Neuronal stem cell (in vitro differentiated cells): ENCODE measurements around the gene OTULIN.

Experiments used
- DNase-seq: peaks from one replicate; pipeline ENCODE4 v3.0.0-alpha.2; 2013; ENCODE audit warnings: low spot score
- H2AFZ ChIP-seq: one replicate; pipeline ENCODE4 v1.6.1; 2013; ENCODE audit warnings: mild to moderate bottlenecking, low read length, inconsistent platforms
- H2AK5ac ChIP-seq: 2 replicates; pipeline ENCODE4 v1.6.1; 2013; ENCODE audit warnings: low read depth, mild to moderate bottlenecking, inconsistent platforms, low read length, moderate library complexity, mixed read lengths
- H2BK120ac ChIP-seq: 2 replicates; pipeline ENCODE4 v1.6.1; 2013; ENCODE audit warnings: low read depth, mild to moderate bottlenecking, inconsistent platforms, low read length, moderate library complexity, mixed read lengths
- H2BK12ac ChIP-seq: one replicate; pipeline ENCODE4 v1.6.1; 2013; ENCODE audit warnings: low read length, inconsistent platforms
- H2BK15ac ChIP-seq: 2 replicates; pipeline ENCODE4 v1.6.1; 2013; ENCODE audit warnings: mild to moderate bottlenecking, low read length, inconsistent platforms, mixed read lengths
- H2BK5ac ChIP-seq: one replicate; pipeline ENCODE4 v1.6.1; 2013; ENCODE audit warnings: inconsistent platforms, mild to moderate bottlenecking, low read length, moderate library complexity
- H3K14ac ChIP-seq: one replicate; pipeline ENCODE4 v1.6.1; 2013; ENCODE audit warnings: low read length, inconsistent platforms
- H3K18ac ChIP-seq: 2 replicates; pipeline ENCODE4 v1.6.1; 2013; ENCODE audit warnings: low read length, inconsistent platforms
- H3K23ac ChIP-seq: 2 replicates; pipeline ENCODE4 v1.6.1; 2013; ENCODE audit warnings: low read depth, mild to moderate bottlenecking, mixed read lengths, low read length, inconsistent platforms; ENCODE audit not compliant: poor library complexity
- H3K27ac ChIP-seq: replicated peaks from 3 replicates; pipeline ENCODE4 v1.5.1; 2013; ENCODE audit warnings: low read length, inconsistent platforms
- H3K27me3 ChIP-seq, 3 experiments: 2 replicates each; pipeline ENCODE4 v1.6.1; 2013; ENCODE audit warnings: low read length in 3 of 3, mild to moderate bottlenecking in 2 of 3, inconsistent platforms in 1 of 3, low read depth in 1 of 3, mixed read lengths in 1 of 3, moderate library complexity in 1 of 3; ENCODE audit not compliant: control insufficient read depth in 3 of 3, insufficient read depth in 3 of 3
- H3K36me3 ChIP-seq, 2 donors: replicated peaks in 1 of 2; 2 replicates each; pipeline ENCODE4 v1.6.1; 2013; ENCODE audit warnings: low read length in 2 of 2; ENCODE audit not compliant: control insufficient read depth in 2 of 2, insufficient read depth in 2 of 2
- H3K4ac ChIP-seq: 2 replicates; pipeline ENCODE4 v1.6.1; 2013; ENCODE audit warnings: inconsistent platforms, mild to moderate bottlenecking, low read length, moderate library complexity
- H3K4me1 ChIP-seq, 2 donors: 1 replicate in 1 of 2; 2 replicates in 1 of 2; pipeline ENCODE4 v1.6.1; 2013; ENCODE audit warnings: low read length in 2 of 2, low read depth in 1 of 2; ENCODE audit not compliant: control insufficient read depth in 2 of 2, insufficient read depth in 1 of 2
- H3K4me2 ChIP-seq: one replicate; pipeline ENCODE4 v1.6.1; 2013; ENCODE audit warnings: mild to moderate bottlenecking, low read length, inconsistent platforms; ENCODE audit not compliant: insufficient read depth, poor library complexity, severe bottlenecking
- H3K4me3 ChIP-seq, 2 donors: 2 replicates each; pipeline ENCODE4 v1.5.1; 2013; ENCODE audit warnings: low read length in 2 of 2, mild to moderate bottlenecking in 2 of 2, inconsistent platforms in 1 of 2, moderate library complexity in 1 of 2
- H3K79me1 ChIP-seq: one replicate; pipeline ENCODE4 v1.6.1; 2013; ENCODE audit warnings: low read depth, mild to moderate bottlenecking, inconsistent platforms, low read length, moderate library complexity
- H3K9ac ChIP-seq: one replicate; pipeline ENCODE4 v1.6.1; 2013; ENCODE audit warnings: mild to moderate bottlenecking, low read depth, low read length, inconsistent platforms; ENCODE audit not compliant: poor library complexity
- H3K9me3 ChIP-seq, 2 donors: replicated peaks in 1 of 2; 2 replicates each; pipeline versions ENCODE3 to v1.6.1; 2013; ENCODE audit warnings: low read length in 2 of 2, mild to moderate bottlenecking in 2 of 2, inconsistent platforms in 1 of 2, low read depth in 1 of 2, mixed read lengths in 1 of 2, moderate library complexity in 1 of 2; ENCODE audit not compliant: control insufficient read depth in 2 of 2, insufficient read depth in 1 of 2
- H4K8ac ChIP-seq: one replicate; pipeline ENCODE4 v1.6.1; 2013; ENCODE audit warnings: low read depth, mild to moderate bottlenecking, inconsistent platforms, low read length, moderate library complexity
- H4K91ac ChIP-seq: one replicate; pipeline ENCODE4 v1.6.1; 2013; ENCODE audit warnings: low read length, low read depth, mild to moderate bottlenecking, inconsistent platforms; ENCODE audit not compliant: poor library complexity
- WGBS, 2 donors: extraction: QIAGEN DNeasy Blood & Tissue Kit; methylation state at CpG; one replicate each; pipeline ENCODE4 v1.1.7; 2013; ENCODE audit warnings: missing lambda C conversion rate in 2 of 2, mixed read lengths in 1 of 2; ENCODE audit not compliant: insufficient read length in 2 of 2, insufficient replicate concordance in 1 of 2; ENCODE audit errors: extremely low coverage in 2 of 2; 5-methylcytosine and 5-hydroxymethylcytosine counted together

OTULIN gene

DNA sequence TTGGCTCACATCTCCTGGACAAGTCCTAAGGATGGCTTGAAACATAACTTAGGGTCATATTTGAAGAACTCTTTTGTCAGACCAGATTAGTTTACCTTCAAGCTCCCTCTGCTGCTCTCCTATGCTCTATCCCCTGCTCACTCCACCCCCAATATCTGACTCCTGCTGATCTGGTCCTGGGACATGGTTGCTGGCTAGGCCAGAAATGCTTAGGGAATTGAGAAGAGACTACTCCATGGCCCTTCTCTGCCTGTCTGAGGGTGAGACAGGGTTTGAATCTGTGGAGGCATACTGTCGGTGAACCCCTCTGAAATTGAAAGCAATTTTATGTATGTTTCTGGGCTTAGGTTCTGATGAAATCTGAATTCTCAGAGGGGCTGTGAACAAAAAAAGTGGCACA is 3.3 kb downstream of the OTULIN start:
- no peak overlapping the region for H3K4me3 ChIP-seq
- no peak overlapping the region for H2BK15ac ChIP-seq
- no peak overlapping the region for H2AFZ ChIP-seq
- H4K91ac ChIP-seq: no peak overlapping the region
- no peak overlapping the region for H3K4ac ChIP-seq
- no peak overlapping the region for H2BK12ac ChIP-seq
- no peaks in the 10 kb centered on the region for H3K9me3 ChIP-seq
- H2BK120ac ChIP-seq: no peak overlapping the region
- H3K27me3 ChIP-seq: no peaks in the 10 kb centered on the region
- H2AK5ac ChIP-seq: no peak overlapping the region
- H3K36me3 ChIP-seq: peaks cover 0 to 19% of the 10 kb centered on the region in 2 donors
- no peak overlapping the region for H3K9ac ChIP-seq
- no peak overlapping the region for H2BK5ac ChIP-seq
- H3K23ac ChIP-seq: no peak overlapping the region
- H3K4me1 ChIP-seq: peaks cover 3% of the 10 kb centered on the region in 2 donors
- H3K79me1 ChIP-seq: peaks cover 2% of the 10 kb centered on the region
- no peak overlapping the region for H3K18ac ChIP-seq
- WGBS, 2 donors: no CpG with 5 or more reads among the region's 1 CpG
- no peak overlapping the region for H3K14ac ChIP-seq
- no peak overlapping the region for H3K27ac ChIP-seq
- DNase-seq: no peak
- H4K8ac ChIP-seq: no peak overlapping the region
- H3K4me2 ChIP-seq: no peak overlapping the region

DNA sequence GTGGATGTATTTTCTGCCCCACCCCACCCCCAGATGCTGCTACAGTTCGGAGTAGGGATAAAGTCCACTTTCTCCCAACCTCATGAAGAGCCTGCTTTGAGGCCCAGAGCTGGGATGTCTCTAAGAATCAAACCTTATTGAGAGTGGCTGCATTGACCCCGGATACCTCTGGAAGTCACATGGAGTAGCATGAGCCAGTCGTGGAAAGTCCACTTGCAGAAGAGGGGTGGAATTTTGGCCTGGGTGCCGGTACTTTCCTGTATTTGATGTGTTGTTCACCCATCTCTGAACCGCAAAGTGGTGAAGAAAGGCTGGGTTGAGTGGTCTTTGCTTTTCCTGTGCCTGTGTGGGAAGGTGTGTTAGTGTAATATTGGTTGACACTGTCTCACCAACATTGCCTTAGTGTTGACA is 3.7 kb downstream of the OTULIN start:
- no peak overlapping the region for H3K4ac ChIP-seq
- peaks cover 0 to 16% of the 10 kb centered on the region in 2 donors for H3K36me3 ChIP-seq
- H2AK5ac ChIP-seq: no peak overlapping the region
- DNase-seq: no peak
- WGBS, 2 donors: no CpG with 5 or more reads among the region's 5 CpGs
- H2AFZ ChIP-seq: no peak overlapping the region
- no peak overlapping the region for H2BK120ac ChIP-seq
- H4K91ac ChIP-seq: no peak overlapping the region
- H3K27me3 ChIP-seq: no peaks in the 10 kb centered on the region
- no peak overlapping the region for H2BK15ac ChIP-seq
- no peak overlapping the region for H3K27ac ChIP-seq
- no peak overlapping the region for H3K4me3 ChIP-seq
- peaks cover under 1 to 3% of the 10 kb centered on the region in 2 donors for H3K4me1 ChIP-seq
- no peak overlapping the region for H3K4me2 ChIP-seq
- H3K18ac ChIP-seq: no peak overlapping the region
- peaks cover 2% of the 10 kb centered on the region for H3K79me1 ChIP-seq
- no peak overlapping the region for H3K14ac ChIP-seq
- H3K9ac ChIP-seq: no peak overlapping the region
- H2BK5ac ChIP-seq: no peak overlapping the region
- H4K8ac ChIP-seq: no peak overlapping the region
- H3K9me3 ChIP-seq: no peaks in the 10 kb centered on the region
- no peak overlapping the region for H3K23ac ChIP-seq
- H2BK12ac ChIP-seq: no peak overlapping the region

DNA sequence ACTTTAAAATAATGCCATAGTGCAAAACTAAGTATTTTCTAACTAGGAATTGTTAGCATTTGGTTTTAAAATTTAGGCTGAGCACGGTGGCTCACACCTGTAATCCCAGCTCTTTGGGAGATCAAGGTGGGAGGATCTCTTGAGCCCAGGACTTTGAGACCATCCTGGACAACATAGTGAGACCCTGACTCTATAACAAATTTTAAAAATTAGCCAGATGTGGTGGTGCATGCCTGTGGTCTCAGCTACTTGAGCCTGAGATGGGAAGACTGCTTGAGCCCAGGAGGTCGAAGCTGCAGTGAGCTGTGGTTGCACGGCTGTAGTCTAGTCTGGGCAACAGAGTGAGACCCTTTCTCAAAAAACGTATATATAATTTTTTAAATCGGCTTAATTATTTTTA is 4.9 kb downstream of the OTULIN start:
- H3K27ac ChIP-seq: no peak overlapping the region
- H3K4me2 ChIP-seq: no peak overlapping the region
- H2AK5ac ChIP-seq: no peak overlapping the region
- no peak overlapping the region for H4K91ac ChIP-seq
- WGBS, 2 donors: no CpG with 5 or more reads among the region's 5 CpGs
- H2BK12ac ChIP-seq: no peak overlapping the region
- H4K8ac ChIP-seq: no peak overlapping the region
- peaks cover 0 to 23% of the 10 kb centered on the region in 2 donors for H3K36me3 ChIP-seq
- H2BK15ac ChIP-seq: no peak overlapping the region
- no peak overlapping the region for H3K4ac ChIP-seq
- DNase-seq: no peak
- H2BK120ac ChIP-seq: no peak overlapping the region
- no peaks in the 10 kb centered on the region for H3K27me3 ChIP-seq
- H3K9ac ChIP-seq: no peak overlapping the region
- H3K79me1 ChIP-seq: peaks cover 2% of the 10 kb centered on the region
- H3K4me3 ChIP-seq: no peak overlapping the region
- H2BK5ac ChIP-seq: no peak overlapping the region
- no peaks in the 10 kb centered on the region for H3K9me3 ChIP-seq
- H3K18ac ChIP-seq: no peak overlapping the region
- no peak overlapping the region for H3K14ac ChIP-seq
- no peak overlapping the region for H2AFZ ChIP-seq
- H3K23ac ChIP-seq: no peak overlapping the region
- peaks cover 0 to 5% of the 10 kb centered on the region in 2 donors for H3K4me1 ChIP-seq

DNA sequence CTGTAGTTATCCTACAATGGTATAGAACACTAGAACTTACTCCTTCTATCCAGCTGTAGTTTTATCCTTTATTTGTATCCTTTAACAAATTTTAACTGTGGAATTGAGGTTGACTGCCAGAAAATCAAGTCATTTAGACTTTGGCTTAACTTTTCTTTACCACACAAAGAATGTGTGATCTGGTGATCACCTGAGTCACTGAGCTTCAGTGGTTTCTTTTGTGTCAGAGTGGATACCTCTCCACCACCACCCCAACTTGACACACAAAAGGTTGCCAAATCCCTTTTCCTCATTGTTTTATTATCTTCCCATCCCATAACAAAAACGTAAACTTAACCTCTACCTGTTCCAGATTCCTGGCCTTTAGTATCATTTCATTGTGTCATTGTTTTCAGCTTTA is 5.5 kb downstream of the OTULIN start:
- H2AK5ac ChIP-seq: no peak overlapping the region
- H3K27ac ChIP-seq: no peak overlapping the region
- 100% methylated on average over 1 of the region's 1 CpG; no CpG with 5 or more reads in 1 of the 2 donors for WGBS, 2 donors
- peaks cover 0 to 28% of the 10 kb centered on the region in 2 donors for H3K36me3 ChIP-seq
- H3K18ac ChIP-seq: no peak overlapping the region
- H3K4ac ChIP-seq: no peak overlapping the region
- H2AFZ ChIP-seq: no peak overlapping the region
- no peak overlapping the region for H2BK15ac ChIP-seq
- DNase-seq: no peak
- no peak overlapping the region for H2BK12ac ChIP-seq
- no peaks in the 10 kb centered on the region for H3K9me3 ChIP-seq
- peaks cover 2% of the 10 kb centered on the region for H3K79me1 ChIP-seq
- H3K4me1 ChIP-seq: peaks cover 0 to 5% of the 10 kb centered on the region in 2 donors
- no peak overlapping the region for H3K14ac ChIP-seq
- no peak overlapping the region for H2BK120ac ChIP-seq
- H3K4me2 ChIP-seq: no peak overlapping the region
- H3K27me3 ChIP-seq: no peaks in the 10 kb centered on the region
- H3K9ac ChIP-seq: no peak overlapping the region
- no peak overlapping the region for H4K8ac ChIP-seq
- H4K91ac ChIP-seq: no peak overlapping the region
- no peak overlapping the region for H3K23ac ChIP-seq
- H3K4me3 ChIP-seq: no peak overlapping the region
- no peak overlapping the region for H2BK5ac ChIP-seq
